Parathyroid adenoma (tissue), 2 donors: ENCODE results near the gene C3orf38.

Experiments
- H2AFZ ChIP-seq: fragments of 300-600 bp; sonication (generic); one replicate; pipeline ENCODE4 v1.7.0; 2017; ENCODE audit warnings: antibody characterized with exemption, mild to moderate bottlenecking
- H3K27ac ChIP-seq: fragments of 300-600 bp; sonication (generic); one replicate; pipeline ENCODE4 v1.7.0; 2017
- H3K27me3 ChIP-seq: fragments of 300-600 bp; sonication (generic); one replicate; pipeline ENCODE4 v1.7.0; 2017; ENCODE audit warnings: low read length; ENCODE audit not compliant: control insufficient read depth, insufficient read depth
- H3K36me3 ChIP-seq: fragments of 300-600 bp; sonication (generic); one replicate; pipeline ENCODE4 v1.7.0; 2017; ENCODE audit warnings: low read length; ENCODE audit not compliant: control insufficient read depth, insufficient read depth
- H3K4me1 ChIP-seq: fragments of 300-600 bp; sonication (generic); one replicate; pipeline ENCODE4 v1.7.0; 2017; ENCODE audit warnings: control low read depth
- H3K4me2 ChIP-seq: fragments of 300-600 bp; sonication (generic); one replicate; pipeline ENCODE4 v1.7.0; 2017; ENCODE audit warnings: low read length
- H3K4me3 ChIP-seq: fragments of 300-600 bp; sonication (generic); one replicate; pipeline ENCODE4 v1.7.0; 2017; ENCODE audit warnings: low read depth, low read length
- H3K79me2 ChIP-seq: fragments of 300-600 bp; sonication (generic); one replicate; pipeline ENCODE4 v1.7.0; 2017; ENCODE audit warnings: control low read depth
- H3K9ac ChIP-seq: fragments of 300-600 bp; sonication (generic); one replicate; pipeline ENCODE4 v1.7.0; 2017; ENCODE audit warnings: mild to moderate bottlenecking
- H3K9me3 ChIP-seq: fragments of 300-600 bp; sonication (generic); one replicate; pipeline ENCODE4 v1.7.0; 2017; ENCODE audit warnings: low read length; ENCODE audit not compliant: control insufficient read depth
- CTCF ChIP-seq: fragments of 300-600 bp; sonication (generic); IDR thresholded peaks from one replicate; pipeline ENCODE4 v1.7.0; 2017; ENCODE audit warnings: antibody characterized with exemption, mild to moderate bottlenecking
- donor health status: primary hyperparathyroidism.

The C3orf38 gene

GRCh38 chr3:88150806-88151205 lies 1.0 kb downstream of the C3orf38 start:
- Histone ChIP-seq H3K4me2 (peak overlapping the region; percentile 87), H3K27me3 (no peaks in the 10 kb centered on the region), H3K79me2 (peaks cover 12% of the 10 kb centered on the region), H3K4me1 (peaks cover 5% of the 10 kb centered on the region), H3K9me3 (no peaks in the 10 kb centered on the region), H3K36me3 (no peaks in the 10 kb centered on the region), H3K27ac (no peak overlapping the region), H3K9ac (no peak overlapping the region), H3K4me3 (peak overlapping the region; percentile 94), H2AFZ (peak overlapping the region; percentile 89)
- no peak for TF ChIP-seq CTCF

GRCh38 chr3:88151358-88151757 lies 1.6 kb downstream of the C3orf38 start:
- Histone ChIP-seq H3K9ac (no peak overlapping the region), H2AFZ (no peak overlapping the region), H3K4me3 (no peak overlapping the region), H3K79me2 (peaks cover 15% of the 10 kb centered on the region), H3K4me2 (no peak overlapping the region), H3K4me1 (peaks cover 5% of the 10 kb centered on the region), H3K27me3 (no peaks in the 10 kb centered on the region), H3K9me3 (no peaks in the 10 kb centered on the region), H3K36me3 (no peaks in the 10 kb centered on the region), H3K27ac (no peak overlapping the region)
- no peak for TF ChIP-seq CTCF

- Histone ChIP-seq H3K27me3 (no peaks in the 10 kb centered on the region), H3K9me3 (no peaks in the 10 kb centered on the region), H3K79me2 (peaks cover 15% of the 10 kb centered on the region), H2AFZ (no peak overlapping the region), H3K36me3 (no peaks in the 10 kb centered on the region), H3K4me3 (no peak overlapping the region), H3K9ac (no peak overlapping the region), H3K27ac (no peak overlapping the region), H3K4me2 (no peak overlapping the region), H3K4me1 (peaks cover 5% of the 10 kb centered on the region)
- no peak for TF ChIP-seq CTCF
Measured at GRCh38 chr3:88152841-88153240, 3.1 kb downstream of the C3orf38 start.

- no peak overlapping the region for H2AFZ ChIP-seq
- no peak for TF ChIP-seq CTCF
- H3K4me2 ChIP-seq, result no peak overlapping the region
- no peaks in the 10 kb centered on the region for H3K36me3 ChIP-seq
- no peak overlapping the region for H3K9ac ChIP-seq
- H3K27me3 ChIP-seq, result no peaks in the 10 kb centered on the region
- H3K4me1 ChIP-seq, result no peaks in the 10 kb centered on the region
- no peaks in the 10 kb centered on the region for H3K79me2 ChIP-seq
- H3K4me3 ChIP-seq, result no peak overlapping the region
- H3K27ac ChIP-seq, result no peak overlapping the region
- H3K9me3 ChIP-seq, result no peaks in the 10 kb centered on the region
Measured at GRCh38 chr3:88166419-88166971, 16.7 kb downstream of the C3orf38 start.

- no peaks in the 10 kb centered on the region for H3K79me2 ChIP-seq
- no peaks in the 10 kb centered on the region for H3K9me3 ChIP-seq
- no peak overlapping the region for H2AFZ ChIP-seq
- H3K36me3 ChIP-seq, result no peaks in the 10 kb centered on the region
- no peaks in the 10 kb centered on the region for H3K4me1 ChIP-seq
- H3K4me3 ChIP-seq, result no peak overlapping the region
- no peak overlapping the region for H3K27ac ChIP-seq
- H3K9ac ChIP-seq, result no peak overlapping the region
- H3K27me3 ChIP-seq, result no peaks in the 10 kb centered on the region
- no peak overlapping the region for H3K4me2 ChIP-seq
- TF ChIP-seq CTCF, result no peak
Measured at GRCh38 chr3:88167173-88167572, 17.4 kb downstream of the C3orf38 start.
